GM19043 (cell line): ENCODE measurements around the gene TDP1.
A peak's percentile ranks its signal among the peaks of the same experiment; 100 is the strongest.

Experiments
- ATAC-seq: cut with Tn5 transposase; IDR thresholded peaks from one replicate; pipeline ENCODE4 v1.9.1; 2021; ENCODE audit warnings: low read depth; ENCODE audit not compliant: unreplicated experiment

Gene TDP1

GRCh38 chr14:90039253-90040010 lies 83.7 kb downstream of the TDP1 start:
- no peak for ATAC-seq

GRCh38 chr14:90040411-90040810 lies 84.7 kb downstream of the TDP1 start:
- ATAC-seq: no peak

- no peak for ATAC-seq
Observed at GRCh38 chr14:90042496-90043252, 86.9 kb downstream of the TDP1 start.

- no peak for ATAC-seq
Observed at GRCh38 chr14:90045616-90046015, 89.9 kb downstream of the TDP1 start.

GRCh38 chr14:90049390-90049789 lies 93.7 kb downstream of the TDP1 start:
- ATAC-seq: no peak

GRCh38 chr14:90050271-90050670 lies 94.5 kb downstream of the TDP1 start:
- ATAC-seq: no peak

- ATAC-seq: no peak
Observed at GRCh38 chr14:90053044-90053443, 97.3 kb downstream of the TDP1 start.

GRCh38 chr14:90054803-90055202 lies 99.1 kb downstream of the TDP1 start:
- no peak for ATAC-seq

- no peak for ATAC-seq
Observed at GRCh38 chr14:90056826-90057225, 101.1 kb downstream of the TDP1 start.

- ATAC-seq: no peak
Observed at GRCh38 chr14:90058876-90059458, 103.2 kb downstream of the TDP1 start.

GRCh38 chr14:90060312-90060964 lies 104.7 kb downstream of the TDP1 start:
- peak; percentile 64 for ATAC-seq

GRCh38 chr14:90060965-90061684 lies 105.4 kb downstream of the TDP1 start:
- no peak for ATAC-seq

- ATAC-seq: no peak
Observed at GRCh38 chr14:90061685-90062126, 106.0 kb downstream of the TDP1 start, which contains the start of gene KCNK13. TSS of gene KCNK13 (plus strand) at chr14:90061994. CDS start at chr14:90062206, 212 bp downstream.

- ATAC-seq: no peak
Observed at GRCh38 chr14:90062127-90062794, 106.5 kb downstream of the TDP1 start.

- no peak for ATAC-seq
Observed at GRCh38 chr14:90062822-90063539, 107.3 kb downstream of the TDP1 start.

GRCh38 chr14:90072350-90072749 lies 116.6 kb downstream of the TDP1 start:
- ATAC-seq: no peak

- no peak for ATAC-seq
Observed at GRCh38 chr14:90079576-90079975, 123.8 kb downstream of the TDP1 start.

- ATAC-seq: peak; percentile 53
Observed at GRCh38 chr14:90087433-90087832, 131.7 kb downstream of the TDP1 start.

- ATAC-seq: no peak
Observed at GRCh38 chr14:90088176-90088575, 132.4 kb downstream of the TDP1 start.
